HG02763 (cell line): ENCODE measurements around the gene PITPNM1.
"Not testable (repeated sequence)": the region's sequence is repeated elsewhere in the genome, so short reads cannot be mapped to it uniquely, and the experiment has no call there.

Experiments
- ATAC-seq: cut with Tn5 transposase; IDR thresholded peaks from one replicate; pipeline ENCODE4 v1.9.1; 2021; ENCODE audit warnings: mild to moderate bottlenecking, moderate library complexity; ENCODE audit not compliant: unreplicated experiment

The PITPNM1 gene

DNA sequence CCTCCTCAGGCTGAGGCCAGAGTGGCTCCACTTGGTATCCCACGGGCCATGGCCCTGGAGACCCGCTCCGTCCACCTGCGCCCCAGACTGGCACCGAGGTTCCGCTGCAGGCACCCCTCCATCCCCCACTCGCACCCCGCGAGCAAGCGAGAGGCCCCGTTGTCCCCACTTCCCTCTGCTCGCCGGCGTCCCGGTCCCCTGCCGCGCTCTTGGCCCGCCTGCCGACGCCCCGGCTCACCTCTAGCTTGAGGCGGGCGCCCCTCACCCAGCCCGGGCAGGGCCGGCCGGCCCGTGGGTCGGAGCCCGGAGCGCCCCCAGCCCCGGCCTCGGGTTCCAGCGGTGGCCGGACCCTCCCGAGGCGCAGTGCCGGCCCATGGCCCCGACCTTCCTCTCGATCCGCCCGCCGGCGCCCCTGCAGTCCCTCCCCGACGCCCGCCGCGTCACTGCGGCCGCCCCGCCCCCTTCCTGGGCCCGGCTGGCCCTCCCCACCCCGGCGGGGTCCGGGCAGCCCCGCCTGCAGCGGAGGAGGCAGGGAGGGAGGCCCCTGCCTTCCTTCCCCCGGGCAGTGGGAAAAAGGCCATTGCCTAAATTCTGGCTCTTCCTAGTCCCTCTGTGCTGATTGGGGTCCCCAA is at the start of gene PITPNM1:
TSS of gene PITPNM1 (minus strand) at position 414 of the 632 bp plus-strand sequence. CDS start 1,183 bp downstream, outside the sequence.
- no peak for ATAC-seq

DNA sequence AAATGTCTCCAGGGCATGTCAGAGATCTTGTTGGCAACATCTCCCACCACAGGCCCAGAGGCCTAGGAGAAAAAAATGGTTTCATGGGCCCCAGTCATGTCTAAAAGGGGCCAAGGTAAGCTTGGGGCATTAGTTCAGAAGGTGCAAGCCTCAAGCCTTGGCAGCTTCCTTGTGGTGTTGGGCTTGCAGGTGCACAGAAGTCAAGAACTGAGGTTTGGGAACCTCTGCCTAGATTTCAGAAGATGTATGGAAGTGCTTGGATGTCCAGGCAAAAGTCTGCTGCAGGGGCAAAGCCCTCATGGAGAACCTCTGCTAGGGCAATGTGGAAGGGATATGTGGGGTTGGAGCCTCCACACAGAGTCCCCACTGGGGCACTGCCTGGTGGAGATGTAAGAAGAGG is 46.5 kb upstream of the PITPNM1 start:
- ATAC-seq: not testable (repeated sequence)

DNA sequence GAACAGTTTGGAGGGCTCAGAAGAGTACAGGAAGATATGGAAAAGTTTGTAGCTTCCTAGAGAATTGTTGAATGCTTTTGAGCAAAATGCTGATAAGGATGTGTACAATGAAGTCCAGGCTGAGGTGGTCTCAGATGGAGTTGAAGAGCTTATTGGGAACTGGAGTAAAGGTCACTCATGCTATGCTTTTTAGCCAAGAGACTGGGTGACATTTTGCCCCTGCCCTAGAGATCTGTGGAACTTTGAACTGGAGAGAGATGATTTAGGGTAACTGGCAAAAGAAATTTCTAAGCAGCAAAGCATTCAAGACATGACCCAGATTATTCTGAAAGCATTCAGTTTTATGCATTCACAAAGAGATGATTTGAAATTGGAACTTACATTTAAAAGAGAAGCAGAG is 46.0 kb upstream of the PITPNM1 start:
- no peak for ATAC-seq

DNA sequence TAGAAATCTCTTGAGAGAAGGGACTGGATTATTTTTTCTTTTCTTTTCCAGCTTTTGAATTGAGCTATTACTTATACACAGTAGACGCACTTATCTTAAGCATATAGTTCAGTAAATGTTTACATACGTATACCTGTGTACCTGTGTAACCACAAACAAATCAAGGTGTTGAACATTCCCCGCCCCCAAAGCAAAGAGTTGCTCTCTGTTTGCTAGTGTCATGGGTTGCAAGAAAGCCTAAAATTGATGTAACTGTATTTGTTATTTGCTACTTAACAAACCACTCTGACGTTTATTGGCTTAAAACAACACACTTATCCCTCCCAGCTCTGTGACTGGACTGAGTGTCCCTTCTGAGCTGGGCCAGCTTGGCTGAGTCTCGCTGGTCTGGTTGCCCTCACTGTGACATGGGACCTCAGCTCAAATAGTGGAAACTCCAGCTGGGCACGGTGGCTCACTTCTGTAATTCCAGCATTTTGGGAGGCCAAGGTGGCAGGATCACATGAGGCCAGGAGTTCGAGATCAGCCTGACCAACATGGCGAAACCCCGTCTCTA is 43.5 kb upstream of the PITPNM1 start:
- ATAC-seq: no peak

DNA sequence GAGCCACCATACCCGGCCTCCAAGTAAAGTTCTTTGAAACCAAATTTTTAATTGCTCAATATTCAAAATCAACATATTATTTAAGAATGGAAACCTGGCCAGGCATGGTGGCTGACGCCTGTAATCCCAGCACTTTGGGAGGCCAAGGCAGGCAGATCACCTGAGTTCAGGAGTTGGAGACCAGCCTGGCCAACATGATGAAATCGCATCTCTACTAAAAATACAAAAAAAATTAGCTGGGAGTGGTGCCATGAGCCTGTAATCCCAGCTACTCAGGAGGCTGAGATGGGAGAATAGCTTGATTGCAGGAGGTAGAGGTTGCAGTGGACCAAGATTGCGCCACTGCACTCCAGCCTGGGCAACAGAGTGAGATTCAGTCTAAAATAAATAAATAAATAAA is 42.9 kb upstream of the PITPNM1 start:
- ATAC-seq: not testable (repeated sequence)

DNA sequence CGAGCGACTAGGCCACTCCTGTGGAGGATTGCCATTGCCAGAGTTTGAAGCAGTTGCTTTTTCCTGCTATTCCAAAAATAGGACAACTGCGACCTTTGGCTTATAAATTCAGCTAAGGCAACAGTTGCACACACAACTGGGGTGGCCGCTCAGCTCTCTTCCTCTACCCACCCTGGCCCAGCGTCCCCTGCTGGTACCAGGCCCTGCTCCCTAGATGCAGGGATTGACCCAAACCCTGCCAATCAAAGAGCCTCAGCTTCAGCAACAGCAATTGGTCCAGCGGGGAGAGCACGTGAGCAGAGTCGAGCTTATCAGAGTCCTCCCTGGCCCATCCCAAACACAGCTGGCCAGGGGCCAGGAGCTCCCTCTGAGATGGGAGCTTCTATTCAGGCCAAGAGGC is 40.1 kb upstream of the PITPNM1 start:
- ATAC-seq: no peak

DNA sequence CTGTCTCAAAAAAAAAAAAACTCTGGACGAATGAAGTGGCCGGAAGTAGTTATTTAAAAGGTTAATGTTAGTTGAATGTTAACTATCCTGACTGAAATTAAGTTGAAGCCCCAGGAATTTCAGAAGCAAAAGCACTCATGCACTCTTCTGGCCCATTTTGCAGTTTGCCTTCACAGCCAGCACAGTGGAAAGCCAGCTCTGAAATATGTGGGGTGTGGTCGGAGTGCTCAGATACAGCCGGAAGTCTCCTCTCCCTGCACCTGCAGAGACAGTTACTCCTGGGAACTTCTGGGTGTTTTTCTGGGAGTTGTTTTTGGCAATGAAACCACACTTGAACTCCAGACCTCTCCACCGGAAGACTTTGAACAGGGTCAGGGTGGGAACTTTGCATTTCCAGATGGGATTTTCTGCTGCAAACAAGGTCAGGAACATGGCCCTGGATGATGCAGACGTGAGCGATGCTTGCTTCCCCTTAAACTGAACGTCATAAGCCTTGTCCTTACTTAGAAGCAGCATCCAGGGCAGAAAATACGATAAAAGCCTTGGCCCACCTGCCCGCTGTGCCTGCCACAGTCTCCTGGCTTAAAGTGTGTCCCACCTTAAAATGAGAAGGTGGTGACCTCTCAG is 39.6 kb upstream of the PITPNM1 start:
- no peak for ATAC-seq

DNA sequence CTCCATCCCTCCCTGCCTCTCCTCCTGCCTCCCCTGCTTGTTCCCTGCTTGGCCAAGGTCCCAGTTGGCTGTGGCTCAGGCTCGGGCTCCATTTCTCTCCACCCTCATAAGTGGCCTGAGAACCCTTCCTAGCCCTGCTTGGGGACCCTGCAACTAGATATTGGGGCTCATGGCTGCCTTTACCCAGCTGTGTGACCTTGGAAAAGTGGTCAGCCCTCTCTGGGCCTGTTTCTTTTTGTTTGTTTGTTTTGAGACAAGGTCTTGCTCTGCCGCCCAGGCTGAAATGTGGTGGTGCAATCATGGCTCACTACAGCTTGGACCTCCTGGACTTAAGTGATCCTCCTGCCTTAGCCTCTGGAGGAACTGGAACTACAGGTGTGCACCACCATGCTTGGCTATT is 38.4 kb upstream of the PITPNM1 start:
- no peak for ATAC-seq

DNA sequence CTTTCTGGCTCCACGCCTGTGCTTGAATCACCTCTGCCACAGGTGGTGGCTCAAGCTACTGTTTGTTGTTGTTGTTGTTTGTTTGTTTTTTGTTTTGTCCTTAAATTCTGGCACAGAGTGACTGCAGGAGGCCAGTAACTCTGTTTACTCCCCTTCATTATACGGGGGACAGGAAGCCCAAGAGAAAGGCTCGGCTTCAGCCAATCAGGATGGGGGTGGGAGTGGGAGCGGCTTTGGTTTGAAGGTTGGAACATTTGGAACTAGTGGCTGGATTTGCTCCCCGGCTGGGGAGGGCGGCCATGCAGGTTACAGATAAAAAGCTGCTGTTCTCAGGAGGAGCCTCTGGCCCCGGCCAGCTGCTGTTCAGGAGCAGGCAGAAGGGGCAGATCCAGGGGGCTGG is 37.8 kb upstream of the PITPNM1 start:
- ATAC-seq: no peak

DNA sequence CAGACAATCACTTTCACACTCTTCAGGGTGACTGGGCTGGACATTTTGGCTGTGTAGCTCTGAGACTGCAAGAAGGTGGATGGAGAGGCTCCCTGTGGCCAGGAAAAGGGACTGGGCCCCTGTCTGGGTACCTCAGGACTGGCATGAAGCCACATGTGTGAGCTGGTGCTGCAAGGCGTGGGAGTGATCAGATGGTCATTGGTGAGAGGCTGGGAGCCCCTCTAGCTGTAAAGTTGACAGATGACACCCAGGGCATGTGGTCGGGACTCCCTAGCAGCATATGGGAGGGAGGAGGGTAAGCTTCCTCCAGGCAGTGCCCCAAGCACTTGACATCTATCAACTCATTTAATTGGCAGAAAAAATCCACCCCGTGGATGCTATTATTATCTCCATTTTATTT is 37.0 kb upstream of the PITPNM1 start:
- ATAC-seq: no peak

DNA sequence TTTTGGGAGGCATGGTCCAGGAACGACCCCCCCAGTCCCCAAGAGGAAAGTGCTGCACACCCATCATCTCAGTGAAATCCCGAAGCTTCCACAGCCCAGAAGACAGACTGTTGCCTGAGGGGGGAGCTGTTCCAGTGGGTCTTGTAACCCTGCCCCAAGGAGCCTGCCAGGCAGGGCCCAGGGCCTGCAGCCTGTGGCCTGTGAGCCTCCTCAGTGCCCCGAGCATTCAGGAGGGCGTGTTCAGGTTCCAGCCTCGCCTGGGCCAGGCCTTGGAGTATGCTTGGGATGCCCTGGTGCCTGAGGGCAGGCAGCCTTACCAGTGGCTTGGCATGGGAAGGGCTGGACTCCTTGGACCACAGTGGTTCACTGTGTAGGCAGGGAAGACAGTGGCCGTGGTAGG is 36.0 kb upstream of the PITPNM1 start:
- no peak for ATAC-seq

DNA sequence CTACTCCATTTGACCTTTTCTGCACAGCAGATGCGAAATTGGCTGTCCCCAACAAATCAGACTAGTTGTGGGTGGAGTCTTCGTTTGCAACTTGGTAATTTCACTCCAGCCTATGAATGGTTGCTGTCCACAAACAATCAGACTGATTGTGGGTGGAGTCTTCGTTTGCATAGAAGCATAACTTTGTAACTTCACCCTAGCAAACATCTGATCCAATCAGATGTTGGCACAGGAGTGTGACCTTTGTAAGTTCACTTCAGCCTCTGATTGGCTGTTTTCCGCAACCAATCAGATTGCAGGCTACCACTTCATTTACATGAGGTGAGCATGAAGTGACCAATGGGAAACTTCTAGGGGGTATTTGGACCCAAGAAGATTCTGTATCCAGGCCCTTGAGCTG is 34.4 kb upstream of the PITPNM1 start:
- no peak for ATAC-seq

DNA sequence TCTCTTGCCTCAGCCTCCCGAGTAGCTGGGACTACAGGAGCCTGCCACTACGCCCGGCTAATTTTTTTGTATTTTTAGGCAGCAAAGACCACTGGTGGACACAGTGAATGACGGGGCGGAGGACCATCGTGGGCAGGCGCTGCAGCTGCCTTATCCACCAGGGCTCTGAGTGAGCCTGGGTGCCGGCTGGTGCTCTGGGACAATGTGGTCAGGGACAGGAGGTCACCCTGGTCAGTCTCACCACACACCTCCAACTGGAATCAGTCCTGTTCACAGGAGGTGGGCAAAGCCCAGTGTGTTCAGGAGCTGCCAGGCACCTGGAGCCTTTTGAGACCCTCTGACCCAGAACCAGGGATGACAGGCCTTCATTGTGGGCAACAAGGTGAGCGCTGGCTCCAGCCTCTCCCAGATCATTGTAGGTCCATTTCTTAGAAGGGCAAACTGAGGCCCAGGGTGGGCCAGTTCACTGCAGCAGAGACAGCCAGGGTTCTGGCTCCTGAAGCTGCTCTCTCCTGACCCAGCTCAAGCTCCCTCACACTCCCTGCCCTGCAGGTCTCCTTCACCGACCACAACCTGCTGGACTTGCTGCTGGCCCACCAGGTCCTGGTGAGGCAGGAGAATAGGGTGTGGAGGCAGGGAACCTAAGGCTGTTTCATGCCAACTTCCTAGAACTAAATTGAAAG is 33.8 kb upstream of the PITPNM1 start:
- ATAC-seq: no peak

DNA sequence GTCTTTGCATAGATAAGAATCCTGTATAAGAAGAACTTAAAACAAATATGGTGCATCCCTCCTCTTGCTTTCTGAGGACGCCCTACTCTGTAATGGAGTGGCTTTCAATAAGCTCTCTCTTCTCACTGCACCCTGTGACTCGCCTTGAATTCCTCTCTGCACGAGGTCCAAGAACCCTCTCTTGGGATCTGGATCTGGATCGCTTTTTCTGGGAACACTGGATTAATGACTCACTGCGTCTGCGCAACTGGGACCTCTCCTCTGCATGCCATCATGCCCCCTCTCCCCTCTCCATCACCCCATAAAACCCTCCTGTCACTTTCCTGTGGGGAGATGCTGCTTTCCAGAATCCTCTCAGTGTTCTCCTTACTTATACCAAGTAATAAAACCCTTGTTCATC is 33.1 kb upstream of the PITPNM1 start:
- ATAC-seq: no peak

DNA sequence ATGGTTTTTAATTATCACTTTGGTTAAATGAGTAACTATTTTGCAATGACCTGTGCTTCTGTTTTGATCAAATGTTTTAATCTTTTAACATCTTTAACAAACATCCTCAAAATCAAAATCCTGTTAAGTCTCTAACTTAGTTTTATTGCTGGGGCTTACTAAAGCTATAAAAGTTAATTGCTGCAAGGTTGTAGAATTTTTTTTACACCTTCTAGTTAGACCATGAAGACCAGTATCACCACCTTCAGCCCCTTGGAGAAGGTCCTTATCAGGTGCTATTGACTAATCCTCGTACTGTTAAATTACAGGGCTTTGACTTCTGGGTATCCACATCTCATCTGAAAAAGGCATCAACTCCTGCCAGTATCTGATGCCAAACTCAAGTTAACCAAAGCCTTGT is 30.4 kb upstream of the PITPNM1 start:
- ATAC-seq: no peak

DNA sequence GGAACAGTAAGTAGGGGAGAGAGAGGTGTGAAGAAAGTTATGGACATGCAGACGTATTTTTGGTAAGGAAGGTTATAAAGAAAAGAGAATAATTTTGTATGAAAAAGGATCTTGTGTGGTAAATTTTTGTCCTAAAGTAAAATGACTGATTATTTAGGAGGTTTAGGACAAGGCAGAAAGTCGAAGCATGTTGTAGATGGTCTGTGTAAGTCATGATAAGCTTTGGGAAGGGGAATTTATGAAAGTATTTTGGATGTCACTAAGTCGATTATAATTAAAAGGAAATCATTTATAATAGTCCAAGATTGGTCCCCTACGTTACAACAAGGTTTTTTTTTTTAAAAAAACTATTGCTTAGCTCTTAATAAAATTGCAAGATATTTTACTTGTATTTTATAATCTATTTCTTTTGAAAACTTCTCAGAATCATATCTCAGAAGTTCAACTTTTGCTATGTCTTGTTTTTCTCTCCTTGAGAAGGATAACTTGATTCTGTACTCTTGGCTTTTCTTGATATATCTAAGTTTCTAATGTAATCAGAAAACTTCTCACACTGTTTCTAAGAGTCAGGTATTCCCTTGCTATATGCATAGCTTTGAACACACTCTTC is 29.0 kb upstream of the PITPNM1 start:
- ATAC-seq: no peak

DNA sequence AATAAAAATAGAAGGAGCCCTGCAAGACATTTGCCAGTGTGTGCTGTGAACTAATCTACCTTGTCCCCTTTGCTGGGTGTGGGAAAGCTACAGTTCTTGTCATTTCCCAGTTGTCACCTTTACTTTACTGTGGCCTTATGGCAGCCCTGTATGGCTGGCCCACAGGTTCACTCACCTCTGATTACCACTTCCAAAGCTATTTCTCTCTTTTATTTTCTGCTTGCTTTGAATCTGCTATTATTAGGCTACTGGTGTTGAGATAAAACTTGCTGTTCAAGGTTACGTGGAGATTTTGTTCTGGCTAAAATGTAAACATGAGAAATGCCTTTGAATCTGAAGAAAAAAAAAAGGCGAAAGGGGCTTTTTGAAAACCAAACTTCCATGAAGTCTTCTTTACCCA is 27.7 kb upstream of the PITPNM1 start:
- no peak for ATAC-seq

DNA sequence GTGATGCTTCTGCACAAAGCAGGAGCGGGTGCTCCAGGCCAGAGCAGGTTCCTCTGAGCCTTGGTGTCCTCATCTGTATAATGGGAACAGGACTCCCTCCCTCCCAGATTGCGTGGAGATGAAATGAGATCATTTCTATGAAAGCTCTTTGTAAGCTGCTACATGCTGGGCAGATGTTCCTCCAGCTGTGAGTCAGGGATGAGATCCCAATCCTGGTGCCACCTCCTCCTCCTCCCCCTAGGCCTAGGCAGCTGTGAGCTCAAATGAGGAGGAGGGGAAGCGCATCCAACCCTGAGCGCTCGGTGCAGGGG is 25.1 kb upstream of the PITPNM1 start:
- ATAC-seq: no peak

DNA sequence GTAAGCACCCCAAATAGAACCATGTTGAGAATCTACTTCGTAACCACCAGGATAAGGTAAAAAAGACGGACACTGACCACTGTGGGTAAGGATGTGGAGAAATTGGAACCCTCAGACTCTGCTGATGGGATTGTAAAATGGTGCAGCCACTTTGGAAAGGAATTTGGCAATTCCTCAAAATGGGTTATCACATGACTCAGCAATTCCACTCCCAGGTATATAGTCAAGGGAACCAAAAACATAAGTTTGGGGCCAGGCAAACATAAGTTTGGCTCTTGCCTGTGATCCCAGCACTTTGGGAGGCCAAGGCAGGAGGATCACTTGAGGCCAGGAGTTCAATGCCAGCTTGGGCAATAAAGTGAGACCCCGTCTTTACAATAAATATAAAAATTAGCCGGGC is 23.2 kb upstream of the PITPNM1 start:
- no peak for ATAC-seq

DNA sequence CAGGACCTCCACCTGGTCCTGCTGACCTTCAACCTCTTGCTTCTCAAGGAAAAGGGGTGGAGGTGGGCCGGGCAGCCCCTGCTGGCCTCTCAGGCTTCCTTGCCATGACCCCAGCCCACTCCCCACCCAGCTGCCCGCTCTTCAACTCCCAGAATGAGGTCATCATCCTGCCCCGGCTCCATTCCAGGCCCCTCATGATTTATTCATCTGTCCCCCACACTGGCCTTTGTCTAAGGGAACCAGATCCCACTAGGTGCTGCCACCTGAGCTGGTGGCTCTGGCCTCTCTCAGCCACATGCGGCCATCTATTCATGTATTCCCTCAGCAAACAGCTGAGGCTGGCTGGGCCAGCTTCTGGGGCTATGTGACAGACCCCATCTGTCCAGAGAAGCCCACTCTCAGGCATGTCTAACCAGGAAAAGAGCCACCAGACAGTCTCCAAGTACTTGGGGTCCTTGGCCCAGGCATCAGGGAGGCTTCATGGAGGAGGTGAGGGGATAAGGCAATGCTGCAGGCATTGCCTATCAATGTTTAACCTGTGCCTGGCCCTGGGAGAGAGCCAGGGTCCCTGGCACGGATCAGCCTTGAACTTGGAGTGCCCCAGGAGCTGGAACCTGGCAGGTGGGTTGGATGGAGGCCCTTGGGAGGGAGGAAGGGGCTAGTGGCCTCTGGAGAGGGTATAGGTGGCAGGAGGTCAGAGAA is 20.3 kb upstream of the PITPNM1 start:
- no peak for ATAC-seq

DNA sequence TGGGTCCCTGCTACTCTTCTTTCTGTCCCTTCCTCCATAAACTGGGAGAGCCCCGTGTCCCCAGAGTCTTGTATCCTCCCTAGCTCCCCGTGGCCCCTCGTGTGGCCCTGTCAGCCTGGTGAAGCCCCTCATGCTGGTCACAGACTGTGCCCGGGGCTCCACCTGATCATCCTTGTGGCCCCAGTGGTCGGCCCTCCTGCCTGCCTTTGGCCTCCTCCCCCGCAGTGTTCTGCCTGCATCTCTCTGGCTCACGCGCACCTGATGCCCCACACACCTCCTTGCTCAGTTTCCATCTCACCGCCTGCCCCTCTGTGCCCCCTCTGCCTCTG is 19.3 kb upstream of the PITPNM1 start:
- ATAC-seq: no peak
